Measurements from ENCODE around the gene LRP5. TPM values are rescaled to one million over a fixed set of nuclear protein-coding genes. Genes with fewer than 3 reads are reported as not detected.

LRP5 gene
- total and polyA plus RNA-seq, 2 experiments from 2014 or later = 26.9 to 51.1 TPM

DNA sequence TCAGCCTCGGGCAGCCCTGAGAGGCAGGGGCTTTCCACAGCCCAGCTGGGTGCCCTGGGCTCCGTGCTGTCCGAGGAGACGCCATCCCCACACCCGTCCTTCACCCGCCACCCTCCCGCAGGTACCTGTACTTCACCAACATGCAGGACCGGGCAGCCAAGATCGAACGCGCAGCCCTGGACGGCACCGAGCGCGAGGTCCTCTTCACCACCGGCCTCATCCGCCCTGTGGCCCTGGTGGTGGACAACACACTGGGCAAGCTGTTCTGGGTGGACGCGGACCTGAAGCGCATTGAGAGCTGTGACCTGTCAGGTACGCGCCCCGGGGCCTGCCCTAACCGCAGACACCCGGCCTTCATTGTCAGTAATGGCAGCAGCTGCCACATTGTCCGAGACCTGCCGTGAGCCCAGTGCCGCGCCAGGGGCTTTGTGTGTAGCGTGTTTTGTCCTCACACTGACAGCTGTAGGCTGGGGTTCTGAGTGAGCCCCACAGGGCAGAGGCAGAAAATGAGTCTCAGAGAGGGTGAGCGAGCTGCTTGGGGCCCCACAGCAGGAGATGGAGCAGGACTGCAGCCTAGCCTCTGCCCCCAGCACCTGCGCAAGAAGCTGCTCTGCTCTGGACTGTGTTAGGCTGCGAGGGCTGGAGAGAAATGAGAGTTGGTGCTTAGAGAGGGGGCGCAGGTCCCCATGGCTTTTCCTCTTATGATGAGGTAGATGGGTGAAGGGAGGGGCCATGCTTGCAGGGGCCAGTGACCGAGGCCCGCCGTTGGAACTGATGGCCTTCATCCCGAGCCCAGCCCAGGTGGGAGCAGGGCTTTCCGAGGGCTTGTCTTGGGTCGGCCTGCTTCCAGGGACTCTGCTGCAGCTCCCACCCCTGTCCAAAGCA, 112.8 kb downstream of the LRP5 start (continued):
- TF ChIP-seq ZNF462 (CRISPR knock-in tag; IDR thresholded peaks at IDR 0.05) (no peak), EZH2phosphoT487 (IDR thresholded peaks at IDR 0.05; ENCODE audit: unreplicated experiment) (no peak), EZH2 (IDR thresholded peaks at IDR 0.05; ENCODE audit: low read depth, unreplicated experiment) (no peak), POLR2AphosphoS5 (IDR thresholded peaks at IDR 0.05; ENCODE audit: low read depth) (no peak), CTCF (conservative IDR thresholded peaks at IDR 0.05; ENCODE audit: low read depth in 2 of 2) (no peak), STAT1 (IDR thresholded peaks at IDR 0.05; ENCODE audit: unreplicated experiment) (no peak), CREB1 (CRISPR knock-in tag; IDR thresholded peaks at IDR 0.05; ENCODE audit: low read depth) (no peak)
- TF ChIP-seq, protein P1, sequence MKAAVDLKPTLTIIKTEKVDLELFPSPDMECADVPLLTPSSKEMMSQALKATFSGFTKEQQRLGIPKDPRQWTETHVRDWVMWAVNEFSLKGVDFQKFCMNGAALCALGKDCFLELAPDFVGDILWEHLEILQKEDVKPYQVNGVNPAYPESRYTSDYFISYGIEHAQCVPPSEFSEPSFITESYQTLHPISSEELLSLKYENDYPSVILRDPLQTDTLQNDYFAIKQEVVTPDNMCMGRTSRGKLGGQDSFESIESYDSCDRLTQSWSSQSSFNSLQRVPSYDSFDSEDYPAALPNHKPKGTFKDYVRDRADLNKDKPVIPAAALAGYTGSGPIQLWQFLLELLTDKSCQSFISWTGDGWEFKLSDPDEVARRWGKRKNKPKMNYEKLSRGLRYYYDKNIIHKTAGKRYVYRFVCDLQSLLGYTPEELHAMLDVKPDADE (IDR thresholded peaks at IDR 0.05) = no peak
